GM23338 (cell line): ENCODE measurements around the gene INPP5A.

Experiments
- CREB1 ChIP-seq: fragments of 250-450 bp; sonication (Bioruptor Pico); IDR thresholded peaks from 2 replicates; pipeline ENCODE4 v1.5.0; 2020; ENCODE audit warnings: low read depth, mild to moderate bottlenecking, moderate library complexity
- CTCF ChIP-seq, 2 experiments: fragments of 200-600 bp in 1 of 2; sonication (generic) in 1 of 2; conservative IDR thresholded peaks; 2 replicates each; pipeline versions ENCODE4 v1.5.1 to v1.6.1; 2016 to 2017; ENCODE audit warnings: antibody characterized with exemption in 2 of 2, low read depth in 2 of 2, mild to moderate bottlenecking in 2 of 2, moderate library complexity in 1 of 2
- EZH2 ChIP-seq: fragments of 200-600 bp; sonication (generic); IDR thresholded peaks from one replicate; pipeline ENCODE4 v1.8.0; 2017; ENCODE audit warnings: antibody characterized with exemption, mild to moderate bottlenecking, low read depth; ENCODE audit not compliant: unreplicated experiment
- EZH2phosphoT487 ChIP-seq: fragments of 200-600 bp; sonication (generic); IDR thresholded peaks from one replicate; pipeline ENCODE4 v1.8.1; 2018; ENCODE audit warnings: antibody characterized with exemption; ENCODE audit not compliant: unreplicated experiment
- JUNB ChIP-seq: IDR thresholded peaks from one replicate; pipeline ENCODE4 v1.6.1; 2016; ENCODE audit warnings: antibody characterized with exemption; ENCODE audit not compliant: unreplicated experiment
- POLR2AphosphoS5 ChIP-seq: IDR thresholded peaks from 2 replicates; pipeline ENCODE4 v1.6.1; 2016; ENCODE audit warnings: antibody characterized with exemption, low read depth
- REST ChIP-seq: IDR thresholded peaks from one replicate; pipeline ENCODE4 v1.6.1; 2018; ENCODE audit warnings: antibody characterized with exemption; ENCODE audit not compliant: unreplicated experiment
- ZNF114 ChIP-seq: fragments of 250-450 bp; sonication (Bioruptor Pico); IDR thresholded peaks from 2 replicates; pipeline ENCODE4 v1.5.0; 2020; ENCODE audit warnings: mild to moderate bottlenecking, moderate library complexity
- TF ChIP-seq, protein P1 (sequence below): IDR thresholded peaks from 2 replicates; pipeline ENCODE4 v1.6.1; 2016; ENCODE audit warnings: antibody characterized with exemption

DNA sequence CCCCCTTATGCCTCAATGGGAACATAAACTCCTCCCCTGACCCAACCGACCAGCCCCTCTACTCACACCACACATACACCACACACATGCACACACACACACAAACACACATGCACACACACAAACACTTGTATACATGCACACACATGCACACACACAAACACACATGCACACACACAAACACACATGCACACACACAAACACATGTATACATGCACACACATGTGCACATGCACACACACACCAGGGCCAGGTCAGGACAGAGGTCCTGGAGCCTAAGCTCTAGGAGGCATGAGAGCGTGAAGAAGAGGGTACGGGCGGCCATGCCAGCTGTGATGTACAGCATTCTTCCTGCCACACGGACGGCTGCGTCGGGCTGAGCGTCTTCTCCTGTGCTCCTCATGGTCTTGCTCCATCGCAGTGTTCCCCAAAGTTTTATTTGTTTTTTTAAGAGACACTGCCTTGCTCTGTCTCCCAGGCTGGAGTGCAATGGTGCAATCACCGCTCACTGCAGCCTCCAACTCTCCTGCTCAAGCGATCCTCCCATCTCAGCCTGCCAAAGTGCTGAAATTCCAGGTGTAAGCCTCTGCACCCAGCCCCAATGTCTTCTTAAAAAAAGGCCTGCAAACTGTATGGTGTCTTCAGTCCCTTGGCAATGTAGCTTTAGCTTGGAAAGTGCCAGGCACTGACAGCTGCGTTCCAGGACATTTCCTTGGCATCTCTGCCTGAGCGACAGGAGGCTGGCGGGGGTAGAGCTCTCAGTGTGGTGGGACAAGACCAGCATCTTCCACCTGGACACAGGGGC lies 38.8 kb upstream of the INPP5A start:
- no peak for TF ChIP-seq REST
- TF ChIP-seq CTCF (conservative IDR thresholded peaks at IDR 0.05; ENCODE audit: low read depth in 2 of 2), result no peak
- TF ChIP-seq CREB1 (CRISPR knock-in tag), result no peak
- TF ChIP-seq EZH2, result no peak
- no peak for TF ChIP-seq EZH2phosphoT487
- no peak for TF ChIP-seq POLR2AphosphoS5
- TF ChIP-seq JUNB, result no peak
- TF ChIP-seq ZNF114, result no peak
- TF ChIP-seq, protein P1, sequence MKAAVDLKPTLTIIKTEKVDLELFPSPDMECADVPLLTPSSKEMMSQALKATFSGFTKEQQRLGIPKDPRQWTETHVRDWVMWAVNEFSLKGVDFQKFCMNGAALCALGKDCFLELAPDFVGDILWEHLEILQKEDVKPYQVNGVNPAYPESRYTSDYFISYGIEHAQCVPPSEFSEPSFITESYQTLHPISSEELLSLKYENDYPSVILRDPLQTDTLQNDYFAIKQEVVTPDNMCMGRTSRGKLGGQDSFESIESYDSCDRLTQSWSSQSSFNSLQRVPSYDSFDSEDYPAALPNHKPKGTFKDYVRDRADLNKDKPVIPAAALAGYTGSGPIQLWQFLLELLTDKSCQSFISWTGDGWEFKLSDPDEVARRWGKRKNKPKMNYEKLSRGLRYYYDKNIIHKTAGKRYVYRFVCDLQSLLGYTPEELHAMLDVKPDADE, result no peak
